GM18498 (cell line): Measurements from ENCODE around the gene PCCA.
"Not testable (repeated sequence)": the region's sequence is repeated elsewhere in the genome, so short reads cannot be mapped to it uniquely, and the experiment has no call there.

Experiments
- ATAC-seq: cut with Tn5 transposase; IDR thresholded peaks from one replicate; pipeline ENCODE4 v1.9.1; 2021; ENCODE audit warnings: mild to moderate bottlenecking, moderate library complexity; ENCODE audit not compliant: unreplicated experiment

Gene PCCA, protein sequence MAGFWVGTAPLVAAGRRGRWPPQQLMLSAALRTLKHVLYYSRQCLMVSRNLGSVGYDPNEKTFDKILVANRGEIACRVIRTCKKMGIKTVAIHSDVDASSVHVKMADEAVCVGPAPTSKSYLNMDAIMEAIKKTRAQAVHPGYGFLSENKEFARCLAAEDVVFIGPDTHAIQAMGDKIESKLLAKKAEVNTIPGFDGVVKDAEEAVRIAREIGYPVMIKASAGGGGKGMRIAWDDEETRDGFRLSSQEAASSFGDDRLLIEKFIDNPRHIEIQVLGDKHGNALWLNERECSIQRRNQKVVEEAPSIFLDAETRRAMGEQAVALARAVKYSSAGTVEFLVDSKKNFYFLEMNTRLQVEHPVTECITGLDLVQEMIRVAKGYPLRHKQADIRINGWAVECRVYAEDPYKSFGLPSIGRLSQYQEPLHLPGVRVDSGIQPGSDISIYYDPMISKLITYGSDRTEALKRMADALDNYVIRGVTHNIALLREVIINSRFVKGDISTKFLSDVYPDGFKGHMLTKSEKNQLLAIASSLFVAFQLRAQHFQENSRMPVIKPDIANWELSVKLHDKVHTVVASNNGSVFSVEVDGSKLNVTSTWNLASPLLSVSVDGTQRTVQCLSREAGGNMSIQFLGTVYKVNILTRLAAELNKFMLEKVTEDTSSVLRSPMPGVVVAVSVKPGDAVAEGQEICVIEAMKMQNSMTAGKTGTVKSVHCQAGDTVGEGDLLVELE

DNA sequence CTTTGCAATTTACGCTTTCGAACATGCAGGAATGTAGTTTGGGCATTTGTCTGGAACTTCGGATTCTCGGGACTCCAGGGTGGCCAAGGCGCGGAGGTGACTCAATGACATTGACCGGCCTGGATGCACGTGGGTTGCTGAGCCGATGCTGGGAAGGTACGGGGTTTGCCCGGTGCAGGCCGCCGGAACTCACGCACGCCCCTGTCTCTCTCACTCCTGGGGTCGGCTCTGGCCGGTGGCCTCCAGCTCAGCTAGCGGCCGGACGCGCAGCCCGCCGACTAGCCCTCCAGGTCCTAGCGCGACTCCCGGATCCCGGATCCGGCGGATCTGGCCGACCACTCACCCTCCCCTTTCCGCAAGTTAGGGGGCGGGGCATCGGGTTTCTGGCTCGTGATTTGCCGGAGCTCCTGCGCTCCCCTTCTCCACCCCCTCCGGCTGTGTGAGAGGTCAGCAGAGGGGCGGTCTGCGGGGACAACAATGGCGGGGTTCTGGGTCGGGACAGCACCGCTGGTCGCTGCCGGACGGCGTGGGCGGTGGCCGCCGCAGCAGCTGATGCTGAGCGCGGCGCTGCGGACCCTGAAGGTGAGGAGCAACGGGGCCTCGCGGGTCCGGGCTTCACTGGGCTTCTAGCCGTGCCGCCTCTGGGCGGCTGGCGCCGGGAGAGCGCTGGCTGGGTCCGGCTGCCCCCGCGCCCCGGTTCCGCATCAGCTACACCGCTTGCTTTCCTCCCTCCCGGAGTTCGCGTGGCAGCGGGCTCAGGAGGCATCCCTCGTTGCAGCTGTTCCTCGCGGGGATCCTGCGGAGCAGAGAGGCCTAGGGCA is at the start of gene PCCA:
PCCA (plus strand) TSS at position 450 of the 821 bp plus-strand sequence; CDS start at position 478, 28 bp downstream.
- peak; percentile 97 for ATAC-seq

DNA sequence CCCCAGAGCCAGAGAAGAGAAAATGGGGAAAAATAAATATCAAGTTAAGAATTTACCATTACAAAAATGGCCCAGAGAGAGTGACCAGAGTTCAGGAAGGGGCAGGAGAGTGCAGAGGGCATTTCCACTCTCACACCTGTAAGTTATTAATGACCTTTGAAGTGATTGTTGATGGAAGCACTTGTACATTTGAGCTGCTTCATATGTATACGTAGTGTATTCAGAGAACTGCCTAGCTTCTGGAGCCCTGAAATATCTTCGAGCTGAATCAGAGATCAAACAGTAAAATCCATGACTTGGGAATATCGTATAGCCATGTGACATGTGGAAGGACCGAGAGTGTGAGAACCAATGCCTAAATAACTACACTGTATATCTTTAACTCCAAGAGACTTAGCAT is 49.2 kb upstream of the PCCA start:
- no peak for ATAC-seq

DNA sequence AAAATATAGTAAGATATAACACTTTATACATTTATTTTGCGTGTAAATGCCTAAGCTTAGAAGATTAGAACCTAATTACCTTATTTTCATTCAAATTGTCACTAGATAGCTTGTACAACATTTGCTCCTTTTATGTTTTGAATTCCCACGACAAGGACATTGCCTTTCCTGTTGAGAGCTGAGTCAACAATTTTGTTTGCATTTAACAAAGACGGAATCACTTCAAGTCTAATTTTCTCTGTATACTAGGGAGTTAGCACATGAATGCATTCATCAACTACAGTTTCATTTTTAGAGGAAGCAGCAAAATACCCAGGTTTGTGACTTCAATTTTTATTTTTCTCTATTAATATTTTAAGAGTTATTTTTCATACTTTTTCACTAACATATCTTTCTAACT is 48.7 kb upstream of the PCCA start:
- ATAC-seq: no peak

DNA sequence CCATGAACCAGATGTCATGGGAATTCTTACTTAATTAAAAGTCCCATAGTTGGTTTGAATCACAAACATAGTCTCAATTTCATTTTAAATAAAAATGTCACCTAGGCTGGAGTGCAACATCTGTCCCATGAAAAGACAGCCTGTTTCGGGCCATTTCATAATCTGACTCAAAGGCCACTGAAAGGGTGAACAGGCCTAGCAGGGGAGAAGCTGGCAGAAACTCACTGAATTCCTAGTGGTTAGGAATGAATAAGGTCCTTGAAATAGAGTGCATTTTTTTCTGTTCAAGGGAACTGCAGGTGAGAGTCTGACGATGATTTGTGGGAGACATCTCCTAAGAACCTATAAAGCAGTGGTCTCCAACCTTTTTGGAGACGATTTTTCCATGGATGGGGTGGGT is 44.0 kb upstream of the PCCA start:
- no peak for ATAC-seq

DNA sequence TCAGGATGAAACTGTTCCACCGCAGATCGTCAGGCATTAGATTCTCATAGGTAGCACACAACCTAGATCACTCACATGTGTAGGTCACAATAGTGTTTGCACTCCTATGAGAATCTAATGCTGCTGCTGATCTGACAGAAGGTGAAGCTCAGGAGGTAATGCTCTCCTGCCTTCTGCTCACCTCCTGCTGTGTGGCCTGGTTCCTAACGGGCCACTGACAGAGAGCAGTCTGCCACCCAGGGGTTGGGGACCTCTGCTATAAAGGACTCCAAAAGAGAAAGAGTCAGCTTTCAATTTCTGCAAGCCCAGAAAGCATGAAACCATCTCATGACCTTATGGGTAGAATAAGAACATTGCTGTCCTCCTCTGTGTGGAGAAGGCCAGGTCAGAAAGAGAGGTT is 43.5 kb upstream of the PCCA start:
- no peak for ATAC-seq

DNA sequence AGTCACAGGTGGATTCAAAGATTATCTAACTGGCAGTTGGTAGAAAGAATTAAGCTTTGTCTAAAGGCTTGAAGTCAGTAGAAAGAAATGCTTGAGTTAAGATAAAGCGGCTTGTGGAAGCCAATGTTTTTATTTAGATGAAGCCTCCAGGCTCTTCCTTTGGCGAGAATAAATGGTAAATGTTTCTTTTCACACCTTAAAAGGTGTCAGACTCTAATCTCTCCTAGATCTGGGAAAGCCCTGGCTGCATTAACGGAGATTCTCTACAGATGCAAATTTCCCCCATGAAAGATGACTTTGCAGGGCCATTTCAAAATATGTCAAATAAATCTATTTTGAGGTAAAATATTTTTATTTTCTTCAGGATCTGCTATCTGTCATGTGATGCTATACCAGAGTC is 37.8 kb upstream of the PCCA start:
- no peak for ATAC-seq

DNA sequence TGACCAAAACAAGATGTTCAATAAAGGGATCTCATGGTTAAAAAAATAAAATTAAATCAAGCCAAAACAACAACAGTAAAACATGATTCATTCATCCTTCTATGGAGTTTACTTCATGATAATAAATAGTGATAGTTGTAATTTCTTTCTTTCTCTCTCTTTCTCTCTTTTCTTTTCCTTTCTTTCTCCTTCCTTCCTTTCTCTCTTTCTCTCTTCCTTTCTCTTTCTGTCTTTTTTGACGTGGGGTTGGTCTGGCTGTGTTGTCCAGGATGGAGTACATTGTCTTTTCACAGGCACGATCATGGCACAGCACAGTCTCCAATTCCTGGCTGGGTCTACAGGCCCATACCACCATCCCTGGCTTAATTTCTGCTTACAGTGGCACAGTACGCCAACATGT is 29.1 kb upstream of the PCCA start:
- no peak for ATAC-seq

DNA sequence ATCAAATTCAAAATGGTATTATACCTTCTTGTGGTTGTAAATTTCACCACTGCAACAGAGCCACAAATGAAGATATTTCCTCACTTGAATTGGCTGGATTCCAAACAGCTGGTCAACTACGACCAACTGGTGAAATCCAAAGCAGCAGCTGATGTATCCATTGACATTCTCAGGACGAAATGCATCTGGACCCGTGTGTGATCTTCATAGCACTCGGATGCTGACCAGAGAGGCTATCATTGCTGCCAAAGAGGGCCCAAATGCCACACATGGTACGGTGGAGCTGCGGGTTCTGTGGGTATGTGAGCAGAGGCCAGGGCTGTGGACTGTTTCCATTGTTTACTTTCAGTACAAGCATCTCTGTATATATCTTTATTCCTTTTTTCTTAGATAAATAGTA is 25.6 kb upstream of the PCCA start:
- no peak for ATAC-seq

DNA sequence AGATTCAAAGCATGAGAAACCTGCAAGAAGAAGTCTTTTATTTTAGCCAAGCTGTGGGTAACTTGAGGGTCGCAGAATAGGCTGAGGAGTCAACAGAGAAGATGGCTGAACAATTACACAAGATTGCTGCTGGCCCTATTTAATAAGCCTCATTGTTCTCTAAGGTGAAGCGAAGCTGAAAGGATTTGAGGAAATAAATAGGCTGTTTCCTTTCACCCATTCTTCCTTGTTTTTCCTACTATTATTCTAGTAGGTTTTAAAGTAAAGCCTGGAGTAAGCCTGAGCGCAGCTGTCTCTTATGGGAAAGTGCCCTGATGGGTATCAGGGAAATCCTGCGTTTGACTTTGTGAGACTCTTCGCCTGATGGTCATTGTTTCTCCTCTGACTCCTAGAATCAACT is 25.0 kb upstream of the PCCA start:
- no peak for ATAC-seq

DNA sequence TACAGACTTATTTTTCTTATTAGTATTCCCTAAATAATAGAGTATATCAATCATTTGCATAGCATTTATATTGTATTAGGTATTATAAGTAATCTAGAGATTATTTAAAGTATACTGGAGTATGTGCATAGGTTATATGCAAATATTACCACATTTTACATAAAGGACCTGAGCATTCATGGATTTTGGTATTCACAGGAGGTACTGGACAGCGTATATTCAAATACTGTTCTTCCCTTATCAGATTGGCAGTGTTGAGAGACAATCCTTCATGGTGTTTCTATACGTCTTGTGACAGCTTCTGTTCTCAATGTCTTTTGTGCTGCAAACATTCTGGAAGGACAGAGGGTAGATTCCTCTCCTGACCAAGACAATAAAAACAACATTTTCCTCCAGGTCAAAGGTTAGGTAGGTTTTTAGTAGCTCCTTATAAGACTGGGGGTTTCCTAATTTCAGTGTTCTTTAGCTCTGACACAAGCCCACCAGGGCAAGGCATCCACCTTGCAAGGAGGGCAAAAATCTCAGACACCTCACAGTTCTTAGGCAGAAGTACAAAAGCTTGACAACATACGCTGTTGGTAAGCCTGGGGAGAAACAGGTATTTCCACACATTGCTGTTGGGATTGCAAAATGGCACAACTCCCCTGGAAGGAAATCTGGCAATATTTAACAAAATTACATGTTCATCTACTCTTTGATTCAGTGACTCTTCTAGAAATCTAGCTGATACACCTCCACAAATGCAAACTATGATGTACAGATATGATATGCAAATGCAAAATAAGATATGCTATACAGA is 20.6 kb upstream of the PCCA start:
- no peak for ATAC-seq

DNA sequence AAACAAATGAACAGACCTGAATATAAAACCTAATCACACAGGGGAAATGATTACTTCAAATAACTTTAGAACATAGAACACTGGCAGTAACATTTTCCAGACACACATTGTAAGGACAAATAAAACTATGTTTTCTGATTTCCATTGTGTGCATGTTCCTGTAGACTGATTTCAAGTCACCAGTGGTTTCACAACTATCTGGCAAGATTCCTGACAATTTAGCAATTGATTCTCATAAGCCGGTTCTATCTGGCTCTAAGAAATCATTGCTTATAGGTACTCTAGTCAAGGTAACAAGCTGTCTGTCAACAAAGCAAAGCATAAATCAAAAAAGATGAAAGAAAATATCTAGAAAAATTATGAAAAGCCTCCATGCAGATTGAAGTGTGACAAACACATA is 19.6 kb upstream of the PCCA start:
- ATAC-seq: no peak

DNA sequence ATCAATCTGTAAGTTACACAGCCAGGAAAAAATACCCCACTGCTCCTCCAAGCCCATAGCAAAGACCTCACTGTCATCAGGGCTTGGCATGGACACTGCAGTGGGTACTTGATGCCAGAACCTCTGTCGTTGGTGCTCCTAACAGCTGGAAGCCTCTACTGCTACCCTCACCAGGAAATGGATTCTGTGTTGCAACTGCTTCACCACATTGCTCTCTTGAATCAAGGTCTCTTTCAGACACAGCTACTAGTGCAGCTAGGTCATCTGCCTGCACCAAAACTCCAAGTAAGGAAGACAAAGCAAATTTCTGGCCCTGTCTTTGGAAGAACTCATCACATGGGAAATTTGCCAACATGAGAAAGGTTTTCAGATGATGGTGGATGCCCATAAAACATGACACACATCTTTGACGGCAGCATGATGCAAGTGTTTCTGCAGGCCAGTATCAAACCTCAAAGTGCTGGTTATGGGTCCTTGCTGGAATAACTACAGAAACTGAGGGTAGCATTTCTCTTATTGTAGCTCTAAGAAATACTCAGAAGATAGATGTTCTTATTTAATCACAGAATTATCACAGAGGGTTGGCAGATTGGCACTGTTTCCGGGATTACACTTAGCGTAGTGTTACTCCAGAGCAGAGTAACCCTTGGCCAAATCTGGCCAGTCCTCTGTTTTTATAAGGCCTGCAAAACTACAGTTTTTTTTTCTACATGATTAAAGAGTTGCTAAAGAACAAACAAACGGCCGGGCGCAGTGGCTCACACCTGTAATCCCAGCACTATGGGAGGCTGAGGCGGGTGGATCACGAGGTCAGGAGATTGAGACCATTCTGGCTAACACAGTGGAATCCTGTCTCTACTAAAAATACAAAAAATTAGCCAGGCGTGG is 12.9 kb upstream of the PCCA start:
- no peak for ATAC-seq

DNA sequence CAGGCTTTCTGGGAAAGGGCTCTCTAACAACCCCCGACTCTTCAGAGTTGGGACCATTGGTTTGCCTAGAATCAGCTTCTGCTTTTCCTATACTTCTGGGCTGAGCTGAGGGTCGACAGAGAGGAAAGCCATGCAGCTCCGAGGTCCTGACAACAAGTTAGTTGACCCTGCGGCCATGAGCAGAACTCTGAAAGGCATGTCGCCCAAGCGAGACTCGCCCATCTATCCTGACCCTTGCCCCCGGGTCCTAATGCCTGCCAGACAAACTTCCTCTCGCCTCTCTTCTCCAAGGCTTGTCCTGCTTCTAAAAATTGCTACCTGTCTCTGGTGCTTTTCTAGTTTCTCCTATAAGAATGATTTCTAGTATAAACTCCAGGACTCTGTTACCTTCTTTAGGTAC is 9.9 kb upstream of the PCCA start:
- ATAC-seq: not testable (repeated sequence)

DNA sequence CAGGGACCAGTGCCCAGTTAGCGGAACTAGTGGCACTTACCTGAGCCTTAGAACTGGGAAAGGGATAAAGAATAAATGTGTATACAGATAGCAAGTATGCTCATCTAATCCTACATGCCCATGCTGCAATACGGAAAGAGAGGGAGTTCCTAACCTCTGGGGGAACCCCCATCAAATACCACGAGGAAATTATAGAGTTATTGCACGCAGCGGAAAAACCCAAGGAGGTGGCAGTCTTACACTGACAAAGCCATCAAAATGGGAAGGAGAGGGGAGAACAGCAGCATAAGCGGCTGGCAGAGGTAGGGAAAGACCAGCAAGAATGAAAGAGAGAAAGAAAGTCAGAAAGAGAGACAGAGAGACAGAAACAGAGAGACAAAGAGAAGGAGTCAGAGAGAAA is 5.5 kb upstream of the PCCA start:
- not testable (repeated sequence) for ATAC-seq

DNA sequence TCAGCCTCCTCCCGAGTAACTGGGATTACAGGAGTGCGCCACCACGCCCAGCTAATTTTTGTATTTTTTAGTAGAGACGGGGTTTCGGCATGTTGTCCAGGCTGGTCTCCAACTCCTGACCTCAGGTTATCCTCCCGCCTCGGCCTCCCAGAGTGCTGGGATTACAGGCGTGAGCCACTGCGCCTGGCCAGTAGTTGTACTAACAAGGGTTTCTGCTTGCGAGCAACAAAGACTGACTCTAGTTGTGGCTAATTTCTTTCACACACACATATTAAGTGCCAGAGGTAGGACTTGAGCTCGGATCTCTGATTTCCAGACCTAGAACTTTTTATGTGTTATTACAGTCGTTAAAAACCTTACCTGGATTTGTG is 635 bp upstream of the PCCA start:
- ATAC-seq: no peak

DNA sequence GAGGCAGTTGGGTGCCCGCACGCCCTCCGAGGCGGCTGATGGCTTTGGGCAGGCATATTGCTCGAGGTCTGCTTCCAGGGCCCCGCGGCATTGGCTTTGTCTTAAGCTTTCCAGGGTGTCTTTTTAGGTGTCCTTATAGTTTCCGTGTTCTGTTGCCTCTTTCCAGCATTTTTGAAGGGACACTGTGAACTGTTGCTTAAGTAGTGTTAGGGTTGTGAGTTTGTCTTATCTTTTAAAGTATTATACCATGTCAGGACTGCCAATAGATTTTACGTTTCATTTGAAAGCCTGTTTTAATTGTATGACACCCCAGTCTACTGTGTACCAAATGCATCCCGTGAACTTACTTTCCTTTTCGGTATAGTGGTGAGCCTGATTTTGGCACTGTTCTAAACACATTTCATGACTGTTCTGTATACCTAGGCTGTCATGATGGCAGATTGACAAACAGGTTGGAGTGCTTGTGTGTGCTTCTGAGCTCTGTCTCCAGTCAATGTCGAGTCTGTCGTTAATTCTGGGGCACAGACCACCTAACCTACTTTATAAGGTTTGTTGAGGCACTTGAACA is 656 bp downstream of the PCCA start:
- ATAC-seq: peak; percentile 32

DNA sequence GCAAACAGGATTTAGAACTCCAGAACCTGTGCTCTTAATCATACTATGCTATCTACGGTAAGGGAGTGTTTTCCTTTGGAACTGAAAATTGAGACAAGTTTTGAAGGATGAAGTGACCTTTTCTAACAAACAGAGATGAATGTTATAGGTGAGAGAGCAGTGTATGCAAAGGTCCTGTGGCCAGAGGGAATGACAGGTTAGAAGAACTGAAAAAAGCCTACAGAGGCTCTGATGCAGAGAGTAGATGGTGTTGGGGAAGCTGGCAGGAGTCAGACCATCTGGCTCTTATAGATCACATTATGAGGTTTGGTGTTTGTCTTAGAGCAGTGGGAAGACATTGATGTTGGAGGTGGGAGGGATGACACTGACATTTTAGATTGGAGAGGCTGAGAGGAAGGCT is 2.0 kb downstream of the PCCA start:
- no peak for ATAC-seq

DNA sequence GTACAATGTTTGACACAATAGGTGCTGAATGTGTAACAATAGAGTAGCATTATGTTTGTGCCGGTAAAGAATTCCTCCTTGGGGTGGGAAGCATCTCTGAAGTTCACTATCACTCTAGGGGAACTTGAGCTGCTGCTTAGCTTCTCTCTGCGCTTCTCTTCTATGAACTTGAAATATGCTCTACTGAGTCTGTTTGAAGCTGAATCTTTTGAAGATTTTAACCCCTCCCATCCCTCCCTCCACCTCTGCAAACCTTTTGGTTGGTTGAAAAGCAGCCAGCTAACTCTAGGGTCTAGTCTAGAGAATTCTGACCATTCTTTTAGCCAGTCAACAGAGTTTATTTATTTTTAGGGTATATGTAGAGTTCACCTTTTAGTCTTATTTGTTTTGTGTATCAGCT is 2.5 kb downstream of the PCCA start:
- ATAC-seq: no peak

DNA sequence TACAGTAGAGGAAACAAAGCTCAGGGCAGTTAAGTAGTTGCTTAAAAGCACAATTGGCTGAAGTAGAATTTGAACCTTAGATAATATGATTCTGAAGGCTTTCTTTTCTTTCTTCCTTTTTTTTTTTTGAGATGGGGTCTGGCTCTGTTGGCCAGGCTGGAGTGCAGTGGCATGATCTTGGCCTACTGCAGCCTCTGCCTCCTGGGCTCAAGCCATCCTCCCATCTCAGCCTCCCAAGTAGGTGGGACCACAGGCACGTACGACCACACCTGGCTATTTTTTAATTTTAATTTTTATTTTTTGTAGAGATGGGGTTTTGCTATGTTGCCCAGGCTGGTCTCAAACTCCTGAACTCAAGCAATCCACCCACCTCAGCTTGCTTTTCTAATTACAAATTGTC is 3.4 kb downstream of the PCCA start:
- ATAC-seq: not testable (repeated sequence)

DNA sequence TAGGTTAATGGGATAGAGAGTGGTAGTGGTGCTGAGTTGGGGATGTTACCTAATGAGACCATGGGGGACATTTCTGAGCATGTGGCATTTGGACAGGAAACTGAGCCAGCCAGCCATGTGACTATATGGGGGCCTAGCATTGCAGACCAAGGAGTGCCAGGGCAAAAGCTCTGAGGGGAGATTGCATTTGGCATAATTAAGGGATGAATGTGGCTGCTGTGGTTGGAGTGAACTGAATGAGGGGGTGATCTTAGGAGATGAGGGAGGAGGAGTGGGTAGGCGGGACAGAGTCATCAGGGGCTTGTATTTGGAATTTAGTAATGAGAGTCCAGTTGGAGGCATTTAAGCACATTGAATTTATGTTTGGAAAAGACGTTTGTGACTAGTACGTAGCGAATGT is 6.6 kb downstream of the PCCA start:
- no peak for ATAC-seq
